Right lobe of liver (tissue), 4 donors: ENCODE results near the gene GRM8.

Experiments used
- POLR2A ChIP-seq: fragments of 450-650 bp; IDR thresholded peaks from one replicate; pipeline ENCODE4 v1.6.1; 2017; ENCODE audit warnings: antibody characterized with exemption, mild to moderate bottlenecking
- TF ChIP-seq, protein P1 (sequence below), 4 donors: fragments of 200-600 bp in 3 of 4; fragments of 450-650 bp in 1 of 4; IDR thresholded peaks; one replicate each; pipeline versions ENCODE4 v1.5.1 to v1.8.0; 2016 to 2022; ENCODE audit warnings: antibody characterized with exemption in 4 of 4, mild to moderate bottlenecking in 2 of 4
- donor health status: DM: no; HTN: no; CAD: no.
- donor health status: DM: no; HTN: no; CAD: no.
- donor health status: DM: no; HTN: yes; CAD: no.

DNA sequence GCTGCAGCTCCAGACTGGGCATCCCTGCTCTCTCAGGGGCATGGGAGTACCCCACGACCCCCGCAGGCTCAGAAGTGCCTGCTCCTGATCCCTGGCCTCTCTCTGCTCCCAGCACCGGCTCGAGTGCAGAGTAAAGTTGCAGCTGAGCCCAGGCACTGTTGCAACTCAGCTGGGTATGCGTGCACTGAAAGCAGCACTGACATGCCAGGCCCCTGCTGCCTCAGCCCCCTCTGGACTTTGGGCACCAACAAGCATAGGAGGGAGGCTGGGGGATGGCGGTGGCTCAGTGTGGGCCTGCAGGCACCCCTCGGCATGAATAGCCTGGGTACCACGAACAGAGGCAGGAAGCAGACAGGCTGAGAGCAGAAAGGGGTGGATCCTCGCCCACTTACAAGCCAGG lies 295.3 kb downstream of the GRM8 start:
- TF ChIP-seq POLR2A, result no peak
- TF ChIP-seq, protein P1, sequence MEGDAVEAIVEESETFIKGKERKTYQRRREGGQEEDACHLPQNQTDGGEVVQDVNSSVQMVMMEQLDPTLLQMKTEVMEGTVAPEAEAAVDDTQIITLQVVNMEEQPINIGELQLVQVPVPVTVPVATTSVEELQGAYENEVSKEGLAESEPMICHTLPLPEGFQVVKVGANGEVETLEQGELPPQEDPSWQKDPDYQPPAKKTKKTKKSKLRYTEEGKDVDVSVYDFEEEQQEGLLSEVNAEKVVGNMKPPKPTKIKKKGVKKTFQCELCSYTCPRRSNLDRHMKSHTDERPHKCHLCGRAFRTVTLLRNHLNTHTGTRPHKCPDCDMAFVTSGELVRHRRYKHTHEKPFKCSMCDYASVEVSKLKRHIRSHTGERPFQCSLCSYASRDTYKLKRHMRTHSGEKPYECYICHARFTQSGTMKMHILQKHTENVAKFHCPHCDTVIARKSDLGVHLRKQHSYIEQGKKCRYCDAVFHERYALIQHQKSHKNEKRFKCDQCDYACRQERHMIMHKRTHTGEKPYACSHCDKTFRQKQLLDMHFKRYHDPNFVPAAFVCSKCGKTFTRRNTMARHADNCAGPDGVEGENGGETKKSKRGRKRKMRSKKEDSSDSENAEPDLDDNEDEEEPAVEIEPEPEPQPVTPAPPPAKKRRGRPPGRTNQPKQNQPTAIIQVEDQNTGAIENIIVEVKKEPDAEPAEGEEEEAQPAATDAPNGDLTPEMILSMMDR (IDR thresholded peaks at IDR 0.05), result no peak
